ENCODE results near the gene OR2V2. TPM values are rescaled to one million over a fixed set of nuclear protein-coding genes. Genes with fewer than 3 reads are reported as not detected.

The OR2V2 gene
- polyA plus RNA-seq, 1 of the 3 experiments (the other 2 are of a cell fraction) = not detected

GRCh38 chr5:181207214-181207959, 60.0 kb downstream of the OR2V2 start (continued):
- TF ChIP-seq RAD21 (IDR thresholded peaks at IDR 0.05; ENCODE audit: low read length) (no peak), REST (IDR thresholded peaks at IDR 0.05; ENCODE audit: low read depth, low read length) (no peak), NFIC (IDR thresholded peaks at IDR 0.05; ENCODE audit: borderline replicate concordance) (no peak), PBX3 (IDR thresholded peaks at IDR 0.05) (no peak), RFX5 (IDR thresholded peaks at IDR 0.05; ENCODE audit: low read length) (no peak), CHD2 (IDR thresholded peaks at IDR 0.05; ENCODE audit: low read length, partially characterized antibody) (peak; percentile 43), FOXM1 (IDR thresholded peaks at IDR 0.05; ENCODE audit: low read depth) (no peak)

GRCh38 chr5:181207960-181208253, 60.5 kb downstream of the OR2V2 start:
- H3K9me2 ChIP-seq = no peaks in the 10 kb centered on the region
- H3F3A ChIP-seq (replicated peaks; ENCODE audit: insufficient read depth) = peaks cover 25% of the 10 kb centered on the region
- peak overlapping the region in 1 of 2 experiments; percentile 75; a peak in 1 of 4 replicates for H3K4me3 ChIP-seq (ENCODE audit: low read depth in 2 of 2, low read length in 1 of 2)
- H4K20me1 ChIP-seq (ENCODE audit: insufficient read depth) = no peaks in the 10 kb centered on the region; the same call in 1 of the 2 replicates
- H3K79me2 ChIP-seq (ENCODE audit: insufficient read depth) = no peaks in the 10 kb centered on the region
- H3K4me1 ChIP-seq (ENCODE audit: control insufficient read depth in 1 of 2, insufficient read depth in 2 of 2, low read depth in 1 of 2, low read length in 1 of 2) = peaks cover 0 to 21% of the 10 kb centered on the region in 2 experiments; a peak in 1 of 4 replicates
- H3K9me3 ChIP-seq = no peaks in the 10 kb centered on the region
- no peaks in the 10 kb centered on the region for H3K27me3 ChIP-seq (ENCODE audit: insufficient read depth)
- no peak overlapping the region for H3K4me2 ChIP-seq
- no peak overlapping the region for H2AFZ ChIP-seq (ENCODE audit: low read depth)
- peak overlapping the region in 1 of 2 experiments; percentile 82; a peak in 2 of 4 replicates for H3K27ac ChIP-seq (ENCODE audit: low read depth in 2 of 2, low read length in 1 of 2)
- no peaks in the 10 kb centered on the region for H3K36me3 ChIP-seq (replicated peaks in 1 of 2; ENCODE audit: control insufficient read depth in 1 of 2, insufficient read depth in 2 of 2, low read length in 1 of 2)
- WGBS (ENCODE audit: low lambda C conversion rate) = 18% methylated on average over 3 of the region's 3 CpGs
- CTCF ChIA-PET = interaction anchor here (1.2 to 6.5 kb wide), 5 partner anchors 9 to 35 kb away, joined by 3 to 72 read pairs (median 4); no protein-coding TSS in a partner anchor
- DNase-seq = no peak
- no peak overlapping the region for H3K9ac ChIP-seq
- POLR2A ChIA-PET = interaction anchor here (1.2 to 2.4 kb wide), 6 partner anchors 14 to 29 kb away, joined by 3 to 8 read pairs (median 5); partner anchors contain the start of gene TRIM41
- TF ChIP-seq FOXJ3 (CRISPR knock-in tag; IDR thresholded peaks at IDR 0.05) = no peak
- TF ChIP-seq IRF3 (IDR thresholded peaks at IDR 0.05; ENCODE audit: low read depth, low read length) = no peak
- TF ChIP-seq GABPA (IDR thresholded peaks at IDR 0.05; ENCODE audit: low read depth) = no peak
- TF ChIP-seq SMC3 (IDR thresholded peaks at IDR 0.05; ENCODE audit: low read depth, low read length) = no peak
- TF ChIP-seq RXRA (IDR thresholded peaks at IDR 0.05; ENCODE audit: borderline replicate concordance, low read depth) = no peak; the same call in 1 of the 2 replicates
- TF ChIP-seq REST (IDR thresholded peaks at IDR 0.05; ENCODE audit: low read depth, low read length) = no peak
- no peak for TF ChIP-seq EP300 (IDR thresholded peaks at IDR 0.05; ENCODE audit: borderline replicate concordance in 1 of 2, low read depth in 1 of 2, low read length in 1 of 2)
- no peak for TF ChIP-seq CTCF (IDR thresholded peaks at IDR 0.05)
- no peak for TF ChIP-seq FOSL2 (IDR thresholded peaks at IDR 0.05; ENCODE audit: borderline replicate concordance, low read depth)
- TF ChIP-seq MEF2A (IDR thresholded peaks at IDR 0.05; ENCODE audit: borderline replicate concordance, low read depth) = no peak
- no peak for TF ChIP-seq RFX5 (IDR thresholded peaks at IDR 0.05; ENCODE audit: low read length)
- no peak for TF ChIP-seq USF2 (IDR thresholded peaks at IDR 0.05; ENCODE audit: borderline replicate concordance, low read depth, low read length)

All from SK-N-SH (cell line).